Thyroid gland (tissue), 4 donors: ENCODE measurements around the gene TMEM214.

Source experiments
- CTCF ChIP-seq, 6 experiments: fragments of 200-600 bp in 3 of 6; fragments of 450-650 bp in 3 of 6; sonication (generic) in 3 of 6; IDR thresholded peaks; one replicate each; pipeline ENCODE4 v1.5.1; 2016 to 2019; ENCODE audit warnings: antibody characterized with exemption in 6 of 6, mild to moderate bottlenecking in 2 of 6, inconsistent platforms in 1 of 6, moderate library complexity in 1 of 6
- POLR2A ChIP-seq, 2 donors: fragments of 450-650 bp; IDR thresholded peaks; one replicate each; pipeline ENCODE4 v1.6.1; 2017; ENCODE audit warnings: antibody characterized with exemption in 2 of 2, mild to moderate bottlenecking in 2 of 2, moderate library complexity in 1 of 2

GRCh38 chr2:27058210-27058609, 25.4 kb downstream of the TMEM214 start:
- no peak for TF ChIP-seq CTCF (IDR thresholded peaks at IDR 0.05)
- no peak for TF ChIP-seq POLR2A (IDR thresholded peaks at IDR 0.05)
